Chondrocyte (in vitro differentiated cells): ENCODE measurements around the gene ADAM12. TPM values are rescaled to one million over a fixed set of nuclear protein-coding genes. Genes with fewer than 3 reads are reported as not detected.

Source experiments
- DNase-seq: peaks from one replicate; pipeline ENCODE4 v3.0.0; 2021; ENCODE audit warnings: mixed read lengths, low spot score
- H3K27ac Mint-ChIP-seq: one replicate; pipeline ENCODE4 v1.8.0; 2021; ENCODE audit warnings: mild to moderate bottlenecking, moderate library complexity, mixed read lengths; ENCODE audit not compliant: unreplicated experiment
- H3K27me3 Mint-ChIP-seq: 2 replicates; pipeline ENCODE4 v1.8.0; 2021; ENCODE audit warnings: low read depth, mixed read lengths
- H3K36me3 Mint-ChIP-seq: 2 replicates; pipeline ENCODE4 v1.8.0; 2021; ENCODE audit warnings: low read depth, mixed read lengths
- H3K4me1 Mint-ChIP-seq: 2 replicates; pipeline ENCODE4 v1.8.0; 2021; ENCODE audit warnings: low read depth, mild to moderate bottlenecking, mixed read lengths
- H3K4me3 Mint-ChIP-seq: one replicate; pipeline ENCODE4 v1.8.0; 2021; ENCODE audit warnings: mild to moderate bottlenecking, moderate library complexity, mixed read lengths; ENCODE audit not compliant: unreplicated experiment
- H3K9me3 Mint-ChIP-seq: 2 replicates; pipeline ENCODE4 v1.8.0; 2021; ENCODE audit warnings: low read depth, mixed read lengths
- total RNA-seq: library from RNA; stranded (reverse); gene quantifications from 3 replicates; pipeline ENCODE4 v1.2.1, GENCODE V29; 2021
- TF ChIP-seq, protein P1 (sequence below): fragments of 200-600 bp; sonication (generic); IDR thresholded peaks from 2 replicates; pipeline ENCODE4 v1.5.0; 2021; ENCODE audit warnings: antibody characterized with exemption, mild to moderate bottlenecking, moderate library complexity

The ADAM12 gene
- total RNA-seq, 1 donor from 2014 or later: 175 TPM

DNA sequence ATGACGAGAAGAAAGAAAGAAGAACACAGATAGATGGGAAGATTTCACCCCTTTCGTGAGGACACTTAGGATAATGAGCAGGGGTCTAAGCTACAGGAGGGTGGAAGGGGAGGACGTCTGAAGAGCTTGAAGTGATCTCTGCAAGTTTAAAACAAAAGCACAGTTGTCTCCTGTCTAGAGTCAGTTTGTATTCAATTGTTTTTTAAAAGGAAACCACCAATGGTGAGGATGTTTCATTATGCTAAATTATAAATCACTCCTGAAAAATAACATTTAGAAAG lies 85.9 kb downstream of the ADAM12 start:
- TF ChIP-seq, protein P1, sequence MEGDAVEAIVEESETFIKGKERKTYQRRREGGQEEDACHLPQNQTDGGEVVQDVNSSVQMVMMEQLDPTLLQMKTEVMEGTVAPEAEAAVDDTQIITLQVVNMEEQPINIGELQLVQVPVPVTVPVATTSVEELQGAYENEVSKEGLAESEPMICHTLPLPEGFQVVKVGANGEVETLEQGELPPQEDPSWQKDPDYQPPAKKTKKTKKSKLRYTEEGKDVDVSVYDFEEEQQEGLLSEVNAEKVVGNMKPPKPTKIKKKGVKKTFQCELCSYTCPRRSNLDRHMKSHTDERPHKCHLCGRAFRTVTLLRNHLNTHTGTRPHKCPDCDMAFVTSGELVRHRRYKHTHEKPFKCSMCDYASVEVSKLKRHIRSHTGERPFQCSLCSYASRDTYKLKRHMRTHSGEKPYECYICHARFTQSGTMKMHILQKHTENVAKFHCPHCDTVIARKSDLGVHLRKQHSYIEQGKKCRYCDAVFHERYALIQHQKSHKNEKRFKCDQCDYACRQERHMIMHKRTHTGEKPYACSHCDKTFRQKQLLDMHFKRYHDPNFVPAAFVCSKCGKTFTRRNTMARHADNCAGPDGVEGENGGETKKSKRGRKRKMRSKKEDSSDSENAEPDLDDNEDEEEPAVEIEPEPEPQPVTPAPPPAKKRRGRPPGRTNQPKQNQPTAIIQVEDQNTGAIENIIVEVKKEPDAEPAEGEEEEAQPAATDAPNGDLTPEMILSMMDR: no peak
- no peak for DNase-seq
- H3K9me3 Mint-ChIP-seq: peaks cover 25% of the 10 kb centered on the region
- H3K4me3 Mint-ChIP-seq: no peak overlapping the region
- peaks cover 6% of the 10 kb centered on the region for H3K4me1 Mint-ChIP-seq
- H3K36me3 Mint-ChIP-seq: peaks cover 11% of the 10 kb centered on the region
- no peaks in the 10 kb centered on the region for H3K27me3 Mint-ChIP-seq
- no peak overlapping the region for H3K27ac Mint-ChIP-seq

DNA sequence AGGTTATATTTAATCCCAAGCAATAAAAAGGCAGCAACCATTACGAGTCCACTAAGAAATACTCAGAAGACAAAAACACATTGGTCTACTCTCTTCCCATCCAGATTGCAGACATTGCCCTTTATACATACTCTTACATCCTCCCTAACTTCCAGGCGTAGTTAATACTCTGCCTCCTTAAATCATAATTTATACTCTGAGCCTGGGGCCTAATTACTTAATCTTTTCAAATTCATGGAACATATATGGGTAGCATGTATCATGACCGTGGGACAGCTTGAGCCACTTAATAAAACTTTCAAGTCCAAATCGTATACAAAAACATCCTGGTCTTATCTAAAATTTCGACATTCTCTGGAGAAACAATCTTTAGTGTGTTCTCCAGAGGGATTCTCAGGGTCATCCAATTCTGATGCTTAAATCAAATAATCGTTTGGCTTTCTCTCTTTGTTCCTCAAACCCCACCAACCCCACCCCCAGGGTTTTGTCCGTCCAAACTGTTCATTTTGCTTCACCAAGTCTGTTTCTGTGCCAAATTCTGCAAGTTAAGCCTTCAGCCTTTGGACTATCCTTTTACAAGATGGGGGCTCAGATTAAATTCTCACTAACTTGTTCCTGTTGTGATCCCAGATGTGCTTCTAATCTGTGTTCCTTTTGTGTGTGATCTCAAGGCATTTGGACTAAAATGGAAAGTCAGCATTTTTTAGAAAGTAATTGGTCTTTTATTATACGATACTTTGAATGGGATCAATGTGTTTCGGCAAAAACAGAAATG lies 86.4 kb downstream of the ADAM12 start:
- no peak overlapping the region for H3K27ac Mint-ChIP-seq

DNA sequence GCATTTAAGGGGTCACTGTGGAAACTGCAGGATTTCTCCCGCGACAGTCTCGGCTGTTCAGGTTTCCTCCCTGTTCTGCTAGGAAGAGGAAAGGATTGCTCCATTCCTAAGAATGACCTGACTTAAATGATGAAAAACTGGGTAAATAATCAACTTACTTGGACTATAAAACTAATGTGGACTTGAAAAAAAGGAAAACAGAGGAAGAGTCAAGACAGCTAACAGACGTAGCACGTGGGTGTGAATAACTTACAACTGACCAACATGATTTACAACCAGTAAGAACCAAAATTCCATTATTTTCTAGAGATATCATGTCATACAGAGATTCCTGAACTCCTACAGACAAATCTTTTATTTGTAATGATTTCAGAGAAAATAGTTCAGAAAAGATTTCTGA lies 93.8 kb downstream of the ADAM12 start:
- H3K4me1 Mint-ChIP-seq: peaks cover 17% of the 10 kb centered on the region
- no peak overlapping the region for H3K4me3 Mint-ChIP-seq
- DNase-seq: no peak
- peaks cover 7% of the 10 kb centered on the region for H3K36me3 Mint-ChIP-seq
- H3K9me3 Mint-ChIP-seq: peaks cover 9% of the 10 kb centered on the region
- no peaks in the 10 kb centered on the region for H3K27me3 Mint-ChIP-seq
- TF ChIP-seq, protein P1: no peak
- H3K27ac Mint-ChIP-seq: no peak overlapping the region

More for the DNA sequence above, 86.4 kb downstream of the ADAM12 start:
- Mint-ChIP-seq H3K9me3 (peaks cover 25% of the 10 kb centered on the region), H3K27me3 (no peaks in the 10 kb centered on the region), H3K4me1 (peaks cover 8% of the 10 kb centered on the region), H3K36me3 (peaks cover 11% of the 10 kb centered on the region), H3K4me3 (no peak overlapping the region)
- no peak for DNase-seq
- TF ChIP-seq, protein P1: no peak

DNA sequence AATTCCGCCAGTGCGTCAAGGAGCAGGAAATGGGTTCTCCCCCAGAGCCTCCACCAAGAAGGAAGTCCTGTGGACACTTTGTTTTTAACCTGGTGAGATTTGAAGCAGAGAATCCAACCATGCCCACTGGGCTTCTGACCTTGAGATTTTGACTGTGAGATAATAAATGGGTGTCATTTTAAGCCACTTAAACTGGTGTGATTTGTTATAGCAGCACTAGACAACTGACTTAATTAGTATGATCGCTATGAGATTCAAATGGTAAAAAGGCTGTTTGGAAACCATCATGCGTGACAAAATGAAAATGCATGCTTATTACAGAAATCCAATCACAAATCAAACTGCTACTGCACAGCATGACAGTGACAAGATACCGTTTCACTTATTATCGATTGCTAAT lies 98.0 kb downstream of the ADAM12 start:
- Mint-ChIP-seq H3K27me3 (no peaks in the 10 kb centered on the region), H3K4me3 (no peak overlapping the region), H3K36me3 (peaks cover 4% of the 10 kb centered on the region), H3K4me1 (peaks cover 4% of the 10 kb centered on the region), H3K27ac (no peak overlapping the region), H3K9me3 (no peaks in the 10 kb centered on the region)
- no peak for DNase-seq
- TF ChIP-seq, protein P1: no peak

DNA sequence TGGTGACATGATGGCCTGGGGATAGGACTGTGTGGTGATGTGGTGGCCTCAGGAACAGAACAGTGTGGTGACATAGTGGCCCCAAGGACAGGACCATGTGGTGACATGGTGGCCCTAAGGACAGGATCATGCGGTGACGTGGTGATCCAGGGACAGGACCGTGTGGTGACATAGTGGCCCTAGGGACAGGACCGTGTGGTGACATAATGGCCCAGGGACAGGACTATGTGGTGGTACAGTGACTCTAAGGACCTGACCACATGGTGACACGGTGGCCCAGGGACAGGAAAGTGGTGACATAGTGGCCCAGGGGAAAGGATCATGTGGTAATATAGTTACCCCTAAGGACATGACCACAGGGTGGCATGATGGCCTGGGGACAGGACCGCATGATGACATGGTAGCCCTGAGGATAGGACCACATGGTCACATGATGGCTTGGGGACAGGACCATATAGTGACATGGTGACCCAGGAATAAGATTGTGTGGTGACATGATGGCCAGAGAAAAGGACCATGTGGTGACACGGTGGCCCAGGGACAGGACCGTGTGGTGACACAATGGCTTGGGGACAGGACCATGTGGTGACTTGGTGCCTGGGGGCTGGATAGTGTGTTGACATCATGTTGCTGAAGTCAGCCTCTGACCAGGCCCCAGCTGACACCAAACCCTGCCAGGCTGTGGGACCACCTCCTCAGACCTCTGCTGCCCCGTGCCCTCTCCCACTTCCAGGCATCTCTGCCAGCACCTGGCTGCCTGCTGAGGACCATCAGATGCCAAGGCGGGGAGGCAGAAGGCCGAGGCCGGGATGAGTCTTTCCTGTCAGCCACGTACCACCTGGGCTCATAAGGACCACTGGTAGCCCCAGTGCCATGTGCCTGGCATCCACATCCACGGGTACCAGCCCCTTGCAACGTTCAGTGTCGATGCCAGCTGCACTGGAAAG lies 99.5 kb downstream of the ADAM12 start:
- Mint-ChIP-seq H3K4me3 (no peak overlapping the region), H3K27me3 (no peaks in the 10 kb centered on the region), H3K4me1 (no peaks in the 10 kb centered on the region), H3K27ac (no peak overlapping the region), H3K9me3 (no peaks in the 10 kb centered on the region), H3K36me3 (peaks cover 4% of the 10 kb centered on the region)
- no peak for DNase-seq
- TF ChIP-seq, protein P1: no peak
